Upper lobe of right lung (tissue), 1 donor: ENCODE measurements around the gene KCNC2. TPM values are rescaled to one million over a fixed set of nuclear protein-coding genes. Genes with fewer than 3 reads are reported as not detected.
A peak's percentile ranks its signal among the peaks of the same experiment; 100 is the strongest.

Source experiments
- ATAC-seq: fragments of 200-7000 bp; cut with Tn5 transposase; one replicate; pipeline ENCODE4 v1.9.1; 2020; ENCODE audit warnings: mild to moderate bottlenecking, moderate library complexity
- DNase-seq: peaks from one replicate; pipeline ENCODE4 v3.0.0-alpha.2; 2020
- H3K27ac ChIP-seq: fragments of 200-600 bp; one replicate; pipeline ENCODE4 v1.8.0; 2022
- H3K27me3 ChIP-seq: fragments of 200-600 bp; one replicate; pipeline ENCODE4 v1.8.0; 2022; ENCODE audit warnings: mild to moderate bottlenecking
- H3K36me3 ChIP-seq: fragments of 200-600 bp; one replicate; pipeline ENCODE4 v1.8.0; 2022
- H3K4me1 ChIP-seq: fragments of 200-600 bp; one replicate; pipeline ENCODE4 v1.8.0; 2022
- H3K4me3 ChIP-seq: fragments of 200-600 bp; one replicate; pipeline ENCODE4 v1.8.0; 2022; ENCODE audit warnings: mild to moderate bottlenecking
- H3K9me3 ChIP-seq: fragments of 200-600 bp; one replicate; pipeline ENCODE4 v1.8.0; 2022
- CTCF ChIP-seq: fragments of 200-600 bp; IDR thresholded peaks from one replicate; pipeline ENCODE4 v1.8.0; 2022; ENCODE audit warnings: antibody characterized with exemption
- intact Hi-C: fragments of 100-400 bp; cut with DNase I; formaldehyde crosslinking; loops from one replicate; pipeline ENCODE4 v1.11.0; 2022
- total RNA-seq: library from RNA; stranded (reverse); fragmentation: NEBNext Ultra II Directional; extraction: Animal tissue kit (Norgen Biotek cat#: 25700); gene quantifications from one replicate; pipeline ENCODE4 v1.2.1, GENCODE V29; 2021
- donor health status: DM: no; HTN: yes; CAD: no; lungs with severe emphysema.

KCNC2 gene
- total RNA-seq, 1 donor from 2014 or later: not detected

- Histone ChIP-seq H3K27ac (no peak overlapping the region), H3K4me1 (no peaks in the 10 kb centered on the region), H3K36me3 (no peaks in the 10 kb centered on the region), H3K9me3 (no peaks in the 10 kb centered on the region), H3K27me3 (no peaks in the 10 kb centered on the region), H3K4me3 (no peak overlapping the region)
- ATAC-seq (no peak), DNase-seq (no peak)
- intact Hi-C loops: no loop called here
- peak; percentile 9 for TF ChIP-seq CTCF
Measured at GRCh38 chr12:75087654-75088053, 122.0 kb downstream of the KCNC2 start.

GRCh38 chr12:75086091-75087038 lies 123.3 kb downstream of the KCNC2 start:
- Histone ChIP-seq H3K4me1 (no peaks in the 10 kb centered on the region), H3K9me3 (no peaks in the 10 kb centered on the region), H3K27ac (no peak overlapping the region), H3K36me3 (no peaks in the 10 kb centered on the region), H3K4me3 (no peak overlapping the region), H3K27me3 (no peaks in the 10 kb centered on the region)
- no peak for ATAC-seq
- no peak for TF ChIP-seq CTCF
- no peak for DNase-seq
- intact Hi-C loops: no loop called here

- H3K4me1 ChIP-seq: no peaks in the 10 kb centered on the region
- intact Hi-C loops: no loop called here
Measured at GRCh38 chr12:75081305-75081704, 128.3 kb downstream of the KCNC2 start.

GRCh38 chr12:75080582-75080981 lies 129.1 kb downstream of the KCNC2 start:
- DNase-seq (no peak), ATAC-seq (no peak)
- no peak overlapping the region for H3K27ac ChIP-seq
- H3K4me1 ChIP-seq: no peaks in the 10 kb centered on the region
- intact Hi-C loops: no loop called here
- no peak overlapping the region for H3K4me3 ChIP-seq
- TF ChIP-seq CTCF: no peak
- H3K36me3 ChIP-seq: no peaks in the 10 kb centered on the region
- H3K9me3 ChIP-seq: no peaks in the 10 kb centered on the region
- no peaks in the 10 kb centered on the region for H3K27me3 ChIP-seq

More at GRCh38 chr12:75081305-75081704, 128.3 kb downstream of the KCNC2 start:
- Histone ChIP-seq H3K27ac (no peak overlapping the region), H3K27me3 (no peaks in the 10 kb centered on the region), H3K9me3 (no peaks in the 10 kb centered on the region), H3K36me3 (no peaks in the 10 kb centered on the region), H3K4me3 (no peak overlapping the region)
- no peak for TF ChIP-seq CTCF
- ATAC-seq: no peak
- no peak for DNase-seq

- Histone ChIP-seq H3K27me3 (no peaks in the 10 kb centered on the region), H3K4me1 (no peaks in the 10 kb centered on the region), H3K27ac (no peak overlapping the region), H3K4me3 (no peak overlapping the region), H3K9me3 (no peaks in the 10 kb centered on the region), H3K36me3 (no peaks in the 10 kb centered on the region)
- DNase-seq: no peak
- no peak for ATAC-seq
- no peak for TF ChIP-seq CTCF
- intact Hi-C loops: no loop called here
Measured at GRCh38 chr12:75065482-75065881, 144.2 kb downstream of the KCNC2 start.
